GM13976 (cell line): ENCODE measurements around the gene NCAPD3.

ENCODE experiments used
- DNase-seq: peaks from one replicate; pipeline ENCODE4 v3.0.0; 2012; ENCODE audit warnings: low spot score
- CTCF ChIP-seq: IDR thresholded peaks from 2 replicates; pipeline ENCODE4 v1.5.1; 2012; ENCODE audit warnings: borderline replicate concordance, mild to moderate bottlenecking; ENCODE audit not compliant: insufficient read depth; ENCODE audit errors: extremely low read depth, missing control alignments, control extremely low read depth
- in situ Hi-C: fragments of 300-500 bp; cut with MboI; formaldehyde crosslinking; loops from one replicate; pipeline ENCODE4 v1.12.0; 2022; ENCODE audit warnings: low sequenced_read_pairs, mixed read lengths, inconsistent platforms; ENCODE audit not compliant: unreplicated experiment

The NCAPD3 gene

GRCh38 chr11:134131628-134132244, 92.0 kb downstream of the NCAPD3 start:
- DNase-seq = no peak
- in situ Hi-C loops = no loop called here
- no peak for TF ChIP-seq CTCF

GRCh38 chr11:134126217-134126822, 97.4 kb downstream of the NCAPD3 start:
- in situ Hi-C loops = no loop called here
- no peak for DNase-seq
- TF ChIP-seq CTCF = no peak

GRCh38 chr11:134125507-134125906, 98.3 kb downstream of the NCAPD3 start:
- in situ Hi-C loops = no loop called here
- DNase-seq = no peak
- TF ChIP-seq CTCF = no peak

GRCh38 chr11:134124660-134125451, 98.9 kb downstream of the NCAPD3 start:
- no peak for DNase-seq
- in situ Hi-C loops = no loop called here
- TF ChIP-seq CTCF = no peak

- DNase-seq = no peak
- in situ Hi-C loops = no loop called here
- TF ChIP-seq CTCF = no peak
Measured at GRCh38 chr11:134120921-134121526, 102.7 kb downstream of the NCAPD3 start.

DNA sequence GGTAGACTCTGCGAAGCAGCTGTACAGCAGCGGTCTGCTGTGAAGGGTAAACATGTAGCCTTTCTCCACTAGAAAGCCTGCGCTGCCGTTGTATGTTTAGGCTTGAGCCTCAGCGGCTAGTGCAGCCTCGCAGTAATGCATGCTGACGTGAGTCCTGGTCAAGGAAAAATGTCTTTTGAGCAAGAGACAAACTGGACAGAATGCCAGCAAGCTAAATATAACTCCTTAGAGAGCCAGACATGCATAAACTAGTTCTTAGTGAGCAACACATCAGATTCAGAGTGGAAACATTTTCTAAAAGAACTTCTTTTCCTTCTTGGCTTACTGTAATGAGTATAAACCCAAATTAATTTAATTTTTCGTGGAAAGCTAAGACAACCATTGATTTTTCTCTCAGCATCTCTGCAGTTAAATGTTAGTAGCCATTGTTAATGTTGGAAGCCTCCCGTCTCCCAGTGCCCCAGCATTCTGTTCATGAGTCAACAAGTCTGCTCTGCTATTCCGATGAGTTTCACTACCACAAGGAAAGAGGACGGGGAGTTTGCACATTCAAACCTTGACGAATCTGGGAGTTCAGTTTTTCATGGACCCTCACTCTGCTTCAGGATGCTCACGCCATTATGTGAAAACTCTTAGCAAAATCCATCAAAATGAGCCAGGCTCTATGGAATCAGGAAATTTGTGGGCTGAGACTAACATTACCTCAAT, 103.5 kb downstream of the NCAPD3 start:
- in situ Hi-C loops = no loop called here
- DNase-seq = no peak
- TF ChIP-seq CTCF = no peak
